ENCODE measurements around the gene ITPRID2.
A peak's percentile ranks its signal among the peaks of the same experiment; 100 is the strongest.

The ITPRID2 gene

GRCh38 chr2:181910028-181910831 is 18.7 kb downstream of the ITPRID2 start:
- H3K27ac ChIP-seq (ENCODE audit: low read depth, low read length) = no peak overlapping the region
- H3K36me3 ChIP-seq (ENCODE audit: control insufficient read depth in 1 of 2, insufficient read depth in 2 of 2, low read length in 2 of 2) = peaks cover 12 to 33% of the 10 kb centered on the region in 2 donors
- no peaks in the 10 kb centered on the region for H3K9me3 ChIP-seq (ENCODE audit: control insufficient read depth in 1 of 2, low read length in 2 of 2)
- peaks cover 12 to 46% of the 10 kb centered on the region in 2 donors for H3K4me1 ChIP-seq (ENCODE audit: control insufficient read depth in 1 of 2, insufficient read depth in 2 of 2, low read length in 2 of 2)
- H3K4me3 ChIP-seq (ENCODE audit: low read depth in 1 of 2, low read length in 2 of 2) = no peak overlapping the region
- H3K9ac ChIP-seq (ENCODE audit: low read depth in 1 of 2, low read length in 2 of 2) = no peak overlapping the region
- no peaks in the 10 kb centered on the region for H3K27me3 ChIP-seq (ENCODE audit: control insufficient read depth in 1 of 2, insufficient read depth in 2 of 2, low read length in 2 of 2)

GRCh38 chr2:181911830-181912229 is 20.3 kb downstream of the ITPRID2 start:
- no peak overlapping the region for H3K9ac ChIP-seq (ENCODE audit: low read depth in 1 of 2, low read length in 2 of 2)
- peaks cover 21 to 37% of the 10 kb centered on the region in 2 donors for H3K36me3 ChIP-seq (ENCODE audit: control insufficient read depth in 1 of 2, insufficient read depth in 2 of 2, low read length in 2 of 2)
- H3K27me3 ChIP-seq (ENCODE audit: control insufficient read depth in 1 of 2, insufficient read depth in 2 of 2, low read length in 2 of 2) = no peaks in the 10 kb centered on the region
- peaks cover 12 to 43% of the 10 kb centered on the region in 2 donors for H3K4me1 ChIP-seq (ENCODE audit: control insufficient read depth in 1 of 2, insufficient read depth in 2 of 2, low read length in 2 of 2)
- H3K9me3 ChIP-seq (ENCODE audit: control insufficient read depth in 1 of 2, low read length in 2 of 2) = no peaks in the 10 kb centered on the region
- peak overlapping the region in 1 of 2 donors; percentile 2 for H3K4me3 ChIP-seq (ENCODE audit: low read depth in 1 of 2, low read length in 2 of 2)
- H3K27ac ChIP-seq (ENCODE audit: low read depth, low read length) = no peak overlapping the region

GRCh38 chr2:181915102-181915501 is 23.6 kb downstream of the ITPRID2 start:
- H3K9me3 ChIP-seq (ENCODE audit: control insufficient read depth in 1 of 2, low read length in 2 of 2) = no peaks in the 10 kb centered on the region
- no peak overlapping the region for H3K27ac ChIP-seq (ENCODE audit: low read depth, low read length)
- H3K9ac ChIP-seq (ENCODE audit: low read depth in 1 of 2, low read length in 2 of 2) = no peak overlapping the region
- peaks cover 35 to 65% of the 10 kb centered on the region in 2 donors for H3K36me3 ChIP-seq (ENCODE audit: control insufficient read depth in 1 of 2, insufficient read depth in 2 of 2, low read length in 2 of 2)
- no peak overlapping the region for H3K4me3 ChIP-seq (ENCODE audit: low read depth in 1 of 2, low read length in 2 of 2)
- no peaks in the 10 kb centered on the region for H3K27me3 ChIP-seq (ENCODE audit: control insufficient read depth in 1 of 2, insufficient read depth in 2 of 2, low read length in 2 of 2)
- peaks cover 5 to 22% of the 10 kb centered on the region in 2 donors for H3K4me1 ChIP-seq (ENCODE audit: control insufficient read depth in 1 of 2, insufficient read depth in 2 of 2, low read length in 2 of 2)

- Histone ChIP-seq H3K9ac (ENCODE audit: low read depth in 1 of 2, low read length in 2 of 2) (no peak overlapping the region), H3K4me1 (ENCODE audit: control insufficient read depth in 1 of 2, insufficient read depth in 2 of 2, low read length in 2 of 2) (peaks cover 0 to 2% of the 10 kb centered on the region in 2 donors)
Measured at GRCh38 chr2:181916726-181917718, 25.5 kb downstream of the ITPRID2 start.

GRCh38 chr2:181918188-181918587 is 26.7 kb downstream of the ITPRID2 start:
- peaks cover 46 to 86% of the 10 kb centered on the region in 2 donors for H3K36me3 ChIP-seq (ENCODE audit: control insufficient read depth in 1 of 2, insufficient read depth in 2 of 2, low read length in 2 of 2)
- H3K4me1 ChIP-seq (ENCODE audit: control insufficient read depth in 1 of 2, insufficient read depth in 2 of 2, low read length in 2 of 2) = no peaks in the 10 kb centered on the region
- no peaks in the 10 kb centered on the region for H3K27me3 ChIP-seq (ENCODE audit: control insufficient read depth in 1 of 2, insufficient read depth in 2 of 2, low read length in 2 of 2)
- no peak overlapping the region for H3K4me3 ChIP-seq (ENCODE audit: low read depth in 1 of 2, low read length in 2 of 2)
- H3K9ac ChIP-seq (ENCODE audit: low read depth in 1 of 2, low read length in 2 of 2) = no peak overlapping the region
- no peak overlapping the region for H3K27ac ChIP-seq (ENCODE audit: low read depth, low read length)
- no peaks in the 10 kb centered on the region for H3K9me3 ChIP-seq (ENCODE audit: control insufficient read depth in 1 of 2, low read length in 2 of 2)

More at GRCh38 chr2:181916726-181917718, 25.5 kb downstream of the ITPRID2 start:
- Histone ChIP-seq H3K27me3 (ENCODE audit: control insufficient read depth in 1 of 2, insufficient read depth in 2 of 2, low read length in 2 of 2) (no peaks in the 10 kb centered on the region), H3K27ac (ENCODE audit: low read depth, low read length) (no peak overlapping the region), H3K36me3 (ENCODE audit: control insufficient read depth in 1 of 2, insufficient read depth in 2 of 2, low read length in 2 of 2) (peaks cover 44 to 76% of the 10 kb centered on the region in 2 donors), H3K9me3 (ENCODE audit: control insufficient read depth in 1 of 2, low read length in 2 of 2) (no peaks in the 10 kb centered on the region), H3K4me3 (ENCODE audit: low read depth in 1 of 2, low read length in 2 of 2) (no peak overlapping the region)

GRCh38 chr2:181923121-181923520 is 31.6 kb downstream of the ITPRID2 start:
- Histone ChIP-seq H3K4me3 (ENCODE audit: low read depth in 1 of 2, low read length in 2 of 2) (no peak overlapping the region), H3K27me3 (ENCODE audit: control insufficient read depth in 1 of 2, insufficient read depth in 2 of 2, low read length in 2 of 2) (no peaks in the 10 kb centered on the region), H3K9ac (ENCODE audit: low read depth in 1 of 2, low read length in 2 of 2) (no peak overlapping the region), H3K9me3 (ENCODE audit: control insufficient read depth in 1 of 2, low read length in 2 of 2) (no peaks in the 10 kb centered on the region), H3K27ac (ENCODE audit: low read depth, low read length) (no peak overlapping the region), H3K36me3 (ENCODE audit: control insufficient read depth in 1 of 2, insufficient read depth in 2 of 2, low read length in 2 of 2) (peaks cover 34 to 75% of the 10 kb centered on the region in 2 donors), H3K4me1 (ENCODE audit: control insufficient read depth in 1 of 2, insufficient read depth in 2 of 2, low read length in 2 of 2) (no peaks in the 10 kb centered on the region)

GRCh38 chr2:181924336-181924735 is 32.8 kb downstream of the ITPRID2 start:
- Histone ChIP-seq H3K36me3 (ENCODE audit: control insufficient read depth in 1 of 2, insufficient read depth in 2 of 2, low read length in 2 of 2) (peaks cover 27 to 65% of the 10 kb centered on the region in 2 donors), H3K4me1 (ENCODE audit: control insufficient read depth in 1 of 2, insufficient read depth in 2 of 2, low read length in 2 of 2) (no peaks in the 10 kb centered on the region), H3K9ac (ENCODE audit: low read depth in 1 of 2, low read length in 2 of 2) (no peak overlapping the region), H3K9me3 (ENCODE audit: control insufficient read depth in 1 of 2, low read length in 2 of 2) (no peaks in the 10 kb centered on the region), H3K27me3 (ENCODE audit: control insufficient read depth in 1 of 2, insufficient read depth in 2 of 2, low read length in 2 of 2) (no peaks in the 10 kb centered on the region), H3K27ac (ENCODE audit: low read depth, low read length) (no peak overlapping the region), H3K4me3 (ENCODE audit: low read depth in 1 of 2, low read length in 2 of 2) (no peak overlapping the region)

- no peaks in the 10 kb centered on the region for H3K4me1 ChIP-seq (ENCODE audit: control insufficient read depth in 1 of 2, insufficient read depth in 2 of 2, low read length in 2 of 2)
- H3K36me3 ChIP-seq (ENCODE audit: control insufficient read depth in 1 of 2, insufficient read depth in 2 of 2, low read length in 2 of 2) = peaks cover 2 to 5% of the 10 kb centered on the region in 2 donors
- H3K4me3 ChIP-seq (ENCODE audit: low read depth in 1 of 2, low read length in 2 of 2) = no peak overlapping the region
- H3K9me3 ChIP-seq (ENCODE audit: control insufficient read depth in 1 of 2, low read length in 2 of 2) = no peaks in the 10 kb centered on the region
- H3K27me3 ChIP-seq (ENCODE audit: control insufficient read depth in 1 of 2, insufficient read depth in 2 of 2, low read length in 2 of 2) = no peaks in the 10 kb centered on the region
- no peak overlapping the region for H3K27ac ChIP-seq (ENCODE audit: low read depth, low read length)
- H3K9ac ChIP-seq (ENCODE audit: low read depth in 1 of 2, low read length in 2 of 2) = no peak overlapping the region
Measured at GRCh38 chr2:181934694-181935093, 43.2 kb downstream of the ITPRID2 start.

GRCh38 chr2:181937473-181937872 is 45.9 kb downstream of the ITPRID2 start:
- Histone ChIP-seq H3K4me1 (ENCODE audit: control insufficient read depth in 1 of 2, insufficient read depth in 2 of 2, low read length in 2 of 2) (no peaks in the 10 kb centered on the region), H3K4me3 (ENCODE audit: low read depth in 1 of 2, low read length in 2 of 2) (no peak overlapping the region), H3K27me3 (ENCODE audit: control insufficient read depth in 1 of 2, insufficient read depth in 2 of 2, low read length in 2 of 2) (no peaks in the 10 kb centered on the region), H3K36me3 (ENCODE audit: control insufficient read depth in 1 of 2, insufficient read depth in 2 of 2, low read length in 2 of 2) (no peaks in the 10 kb centered on the region), H3K9me3 (ENCODE audit: control insufficient read depth in 1 of 2, low read length in 2 of 2) (no peaks in the 10 kb centered on the region), H3K9ac (ENCODE audit: low read depth in 1 of 2, low read length in 2 of 2) (no peak overlapping the region), H3K27ac (ENCODE audit: low read depth, low read length) (no peak overlapping the region)

All from duodenal mucosa (tissue), 2 donors.